Amniotic epithelial cell (primary cell): Measurements from ENCODE around the gene HYAL1.
"Not testable (repeated sequence)": the region's sequence is repeated elsewhere in the genome, so short reads cannot be mapped to it uniquely, and the experiment has no call there.

Experiments used
- DNase-seq: peaks from one replicate; pipeline ENCODE4 v3.0.0-alpha.2; 2010; ENCODE audit warnings: low read depth

HYAL1 gene

DNA sequence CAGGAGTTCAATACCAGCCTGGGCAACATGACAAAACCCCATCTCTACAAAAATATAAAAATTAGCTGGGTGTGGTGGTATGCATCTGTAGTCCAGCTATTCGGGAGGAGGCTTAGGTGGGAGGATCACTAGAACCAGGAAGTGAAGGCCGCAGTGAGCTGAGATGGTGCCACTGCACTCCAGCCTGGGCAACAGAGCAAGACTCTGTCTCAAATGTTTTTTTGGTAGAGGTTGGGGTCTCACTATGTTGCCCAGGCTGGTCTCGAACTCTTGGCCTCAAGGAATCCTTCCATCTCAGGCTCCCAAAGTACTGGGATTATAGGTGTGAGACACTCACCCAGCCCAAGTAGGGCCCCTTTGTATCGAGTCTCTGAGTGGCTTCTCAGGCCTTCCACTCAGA lies 9.3 kb downstream of the HYAL1 start:
- DNase-seq: no peak

DNA sequence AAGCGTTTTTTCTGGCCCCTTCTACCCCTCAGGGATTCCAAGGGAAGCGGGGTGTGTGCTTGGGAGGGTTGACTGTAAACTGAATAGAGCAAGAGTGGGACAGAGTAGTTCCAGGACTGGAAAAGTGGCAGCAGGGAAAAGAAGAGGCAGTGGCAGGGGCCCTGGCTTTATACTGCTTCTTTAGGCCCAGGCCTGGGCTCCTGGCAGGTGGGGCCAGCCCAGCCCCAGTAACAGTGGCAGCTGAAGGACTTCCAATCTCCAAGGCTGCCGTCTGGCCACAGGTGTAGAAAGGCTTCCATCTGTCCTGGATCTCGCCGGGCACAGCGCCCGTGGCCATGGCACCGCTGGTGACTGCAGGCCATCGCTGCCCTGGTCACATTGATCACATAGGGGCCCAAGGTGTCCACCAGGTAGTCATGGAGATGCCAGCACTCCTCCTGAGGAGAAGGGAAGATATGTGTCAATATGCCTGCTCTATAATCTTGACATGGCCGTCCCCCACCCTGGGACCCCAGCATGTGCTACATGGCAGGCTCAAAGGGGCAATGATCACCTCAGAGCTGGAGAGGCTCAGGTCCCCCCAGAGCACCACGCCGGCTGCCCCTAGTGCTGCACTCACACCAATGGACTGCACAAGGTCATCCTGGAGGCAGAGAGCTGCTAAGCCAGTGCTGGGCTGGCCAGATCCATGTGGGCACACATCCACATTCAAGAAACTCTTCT lies 10.1 kb downstream of the HYAL1 start:
- DNase-seq: no peak

DNA sequence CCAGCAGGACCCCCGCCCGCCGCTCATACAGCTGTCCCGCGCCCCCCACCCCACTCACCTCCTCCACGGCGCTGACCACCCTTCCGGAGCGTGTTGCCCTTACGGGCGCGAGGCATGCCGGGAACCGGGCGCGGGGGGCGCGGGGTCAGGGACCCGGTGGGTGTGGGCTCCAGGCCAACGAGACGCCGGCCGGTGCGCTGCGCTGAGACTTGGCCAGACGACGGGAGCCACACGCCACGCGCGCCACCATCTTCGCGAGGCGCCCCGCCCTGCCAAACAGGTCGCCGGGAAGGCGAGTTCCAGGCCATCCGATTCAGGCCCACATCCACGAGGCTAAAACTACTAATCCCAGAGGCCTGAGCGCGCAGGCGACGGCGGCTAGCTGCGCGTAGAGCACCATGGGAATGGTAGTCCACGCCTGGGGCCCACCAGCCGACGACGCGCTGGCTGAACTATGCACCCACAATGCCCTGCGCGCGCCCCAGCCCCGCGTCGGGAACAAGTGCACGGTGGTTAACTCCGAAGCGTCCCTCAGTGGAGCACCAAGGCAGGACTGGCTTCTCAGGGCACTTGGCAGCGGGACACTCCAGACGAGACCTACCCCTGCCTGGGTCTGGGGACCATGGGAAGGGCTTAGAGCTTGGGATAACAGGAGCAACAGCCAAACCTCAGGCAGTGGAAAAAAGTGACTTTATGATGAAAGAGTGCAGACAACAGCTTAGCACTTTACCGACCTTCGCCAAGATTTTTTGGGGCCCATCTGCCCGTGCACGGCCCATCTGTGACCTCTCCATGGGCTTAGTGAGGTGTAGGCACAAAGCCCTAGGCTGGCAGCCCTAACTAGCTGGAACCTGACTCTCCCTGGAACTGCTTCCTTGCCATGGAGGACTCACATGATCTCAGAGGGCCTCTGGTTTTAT lies 11.0 kb downstream of the HYAL1 start, which contains the start of gene IFRD2:
IFRD2 (minus strand) TSS at position 271 of the 920 bp plus-strand sequence; CDS start at position 116, 155 bp downstream.
- DNase-seq: peak; percentile 96

DNA sequence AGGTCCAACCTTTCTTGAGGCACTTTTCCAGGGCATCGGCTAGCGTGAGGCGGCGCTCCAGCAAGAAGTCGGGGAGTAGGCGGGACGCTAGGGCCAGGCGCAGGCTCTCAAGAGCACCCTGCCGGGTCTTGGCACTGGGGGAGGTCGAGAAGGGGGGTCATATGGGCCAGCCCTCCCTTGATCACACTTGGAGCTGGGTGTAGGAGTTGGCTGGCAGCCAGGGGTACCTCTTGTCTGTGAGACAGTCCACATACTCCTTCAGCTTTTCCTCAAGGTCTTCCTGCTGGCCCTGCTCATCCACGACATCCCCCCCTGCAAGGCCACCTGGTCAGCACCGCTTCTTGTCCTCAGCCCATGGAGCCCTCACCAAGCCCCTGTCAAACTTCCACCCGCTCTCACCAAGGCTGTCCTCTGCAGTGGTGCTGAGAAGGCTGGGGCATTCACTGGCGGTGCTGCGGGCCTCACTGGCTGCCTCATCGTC lies 13.2 kb downstream of the HYAL1 start:
- DNase-seq: no peak

DNA sequence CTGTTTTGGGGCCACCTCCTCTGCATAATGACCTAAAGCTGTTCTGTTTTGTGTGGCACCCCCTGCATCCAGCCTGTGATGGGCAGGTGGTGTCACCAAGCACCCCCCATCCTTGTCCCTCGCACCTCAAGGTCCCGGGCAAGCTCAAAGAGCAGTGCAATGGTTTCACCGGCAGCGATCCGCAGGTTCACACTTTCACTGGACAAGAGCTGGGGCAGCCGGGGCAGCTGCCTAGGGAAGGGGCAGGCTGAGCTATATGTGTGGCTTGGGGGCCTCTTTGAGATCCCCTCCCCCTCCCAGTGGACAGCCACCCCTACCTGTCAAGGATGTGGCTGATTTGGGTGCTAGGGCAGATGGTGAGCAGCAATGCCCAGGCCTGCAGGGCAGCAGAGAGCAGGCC lies 14.2 kb downstream of the HYAL1 start:
- no peak for DNase-seq

DNA sequence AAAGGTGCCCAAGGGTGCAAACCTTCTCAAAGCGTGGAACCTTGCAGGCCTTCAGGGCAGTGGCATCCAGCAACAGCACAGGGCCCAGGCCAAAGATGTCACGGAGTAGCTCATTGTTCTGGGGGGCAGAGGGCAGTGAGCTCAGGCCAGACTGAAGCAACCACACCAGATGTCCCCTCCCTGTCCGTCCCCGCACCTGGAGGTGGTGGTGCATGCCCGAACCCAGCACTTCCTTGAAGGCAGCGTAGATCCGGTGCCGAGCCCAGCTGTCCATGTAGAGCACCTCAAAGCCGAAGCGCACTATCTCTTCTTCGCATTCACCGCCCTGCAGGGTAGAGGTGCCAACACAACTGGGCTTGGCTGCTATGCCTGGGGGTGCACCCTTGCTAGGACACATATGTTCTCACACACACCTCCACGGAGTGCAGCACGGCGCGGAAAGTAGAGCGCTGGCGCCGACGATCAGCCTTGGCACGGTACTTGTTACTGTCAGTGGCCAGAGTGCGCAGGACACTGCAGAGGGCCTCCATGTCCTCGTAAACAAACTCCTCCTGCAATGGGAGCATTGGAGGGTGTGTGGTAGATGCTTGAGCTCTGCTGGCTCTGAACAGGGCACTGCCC lies 14.9 kb downstream of the HYAL1 start:
- DNase-seq: no peak

DNA sequence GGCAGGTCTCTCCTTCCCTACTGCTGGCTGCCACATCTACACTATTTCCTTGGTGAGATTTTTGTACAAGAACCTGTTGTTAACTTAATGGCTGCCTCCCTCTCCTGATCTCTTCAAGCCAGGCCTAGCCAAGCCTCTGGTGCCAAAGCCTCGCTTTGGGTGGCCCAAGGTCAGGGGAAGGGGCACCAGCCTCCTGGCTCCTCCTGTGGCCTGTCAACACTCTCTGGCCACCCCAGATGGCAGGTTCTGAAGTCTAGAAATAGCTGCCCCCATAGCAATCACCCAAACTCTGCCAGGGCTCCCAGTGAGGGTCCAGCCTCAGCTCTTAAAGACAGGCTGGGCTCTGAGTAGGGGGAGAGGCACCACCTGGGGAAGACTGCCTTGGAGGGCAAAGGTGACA lies 16.1 kb downstream of the HYAL1 start:
- DNase-seq: no peak

DNA sequence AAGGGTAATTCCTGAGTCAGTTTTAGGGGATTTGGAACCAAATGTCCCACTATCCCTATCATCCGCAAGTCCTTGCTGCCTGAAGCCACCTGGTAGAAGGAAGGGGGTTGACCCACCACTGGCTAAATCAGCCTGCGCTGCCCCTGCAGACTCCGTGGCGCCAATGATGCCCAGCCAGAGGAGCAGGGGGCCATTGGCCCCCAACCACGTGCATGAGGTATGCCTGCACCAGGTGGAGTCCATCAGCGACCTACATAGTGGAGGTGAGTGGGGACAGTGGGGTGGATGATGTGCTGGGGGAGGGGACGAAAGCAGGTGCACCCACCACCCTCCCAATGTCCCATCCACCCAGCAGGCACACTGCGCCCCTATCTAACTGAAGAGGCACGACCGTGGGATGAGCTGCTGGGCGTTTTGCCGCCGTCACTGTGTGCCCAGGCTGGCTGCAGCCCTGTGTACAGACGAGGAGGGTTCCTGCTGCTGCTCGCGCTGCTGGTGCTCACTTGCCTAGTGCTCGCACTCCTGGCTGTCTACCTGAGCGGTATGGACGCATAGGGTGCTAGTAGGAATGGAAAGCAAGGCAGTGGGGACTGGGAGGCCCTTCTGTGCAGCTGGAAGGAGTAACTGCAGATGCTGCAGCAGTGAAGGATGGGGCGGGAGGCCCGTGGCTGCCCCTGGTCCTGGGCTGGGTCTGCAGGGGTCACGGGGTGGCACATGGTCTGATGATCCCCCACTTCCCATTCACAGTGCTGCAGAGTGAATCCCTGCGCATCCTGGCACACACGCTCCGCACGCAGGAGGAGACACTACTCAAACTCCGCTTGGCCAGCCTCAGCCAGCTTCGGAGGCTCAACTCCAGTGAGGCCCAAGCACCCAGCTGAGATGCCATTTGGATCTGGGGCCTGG lies 16.8 kb downstream of the HYAL1 start:
- DNase-seq: no peak

DNA sequence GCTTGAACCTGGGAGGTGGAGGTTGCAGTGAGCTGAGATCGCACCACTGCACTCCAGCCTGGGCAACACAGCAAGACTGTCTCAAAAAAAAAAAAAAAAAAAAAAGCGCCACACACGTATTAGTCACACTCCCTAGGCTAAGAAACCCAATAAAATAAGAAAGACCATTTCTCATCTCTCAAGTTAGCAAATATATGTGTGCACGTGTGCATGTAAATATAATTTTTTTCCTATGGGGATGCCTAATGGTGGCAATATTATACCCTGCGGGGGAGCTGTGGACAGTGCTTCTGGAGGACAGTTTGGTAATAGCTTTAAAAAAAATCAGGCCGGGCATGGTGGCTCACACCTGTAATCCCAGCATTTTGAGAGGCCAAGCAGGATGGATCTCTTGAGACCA lies 19.3 kb downstream of the HYAL1 start:
- not testable (repeated sequence) for DNase-seq

DNA sequence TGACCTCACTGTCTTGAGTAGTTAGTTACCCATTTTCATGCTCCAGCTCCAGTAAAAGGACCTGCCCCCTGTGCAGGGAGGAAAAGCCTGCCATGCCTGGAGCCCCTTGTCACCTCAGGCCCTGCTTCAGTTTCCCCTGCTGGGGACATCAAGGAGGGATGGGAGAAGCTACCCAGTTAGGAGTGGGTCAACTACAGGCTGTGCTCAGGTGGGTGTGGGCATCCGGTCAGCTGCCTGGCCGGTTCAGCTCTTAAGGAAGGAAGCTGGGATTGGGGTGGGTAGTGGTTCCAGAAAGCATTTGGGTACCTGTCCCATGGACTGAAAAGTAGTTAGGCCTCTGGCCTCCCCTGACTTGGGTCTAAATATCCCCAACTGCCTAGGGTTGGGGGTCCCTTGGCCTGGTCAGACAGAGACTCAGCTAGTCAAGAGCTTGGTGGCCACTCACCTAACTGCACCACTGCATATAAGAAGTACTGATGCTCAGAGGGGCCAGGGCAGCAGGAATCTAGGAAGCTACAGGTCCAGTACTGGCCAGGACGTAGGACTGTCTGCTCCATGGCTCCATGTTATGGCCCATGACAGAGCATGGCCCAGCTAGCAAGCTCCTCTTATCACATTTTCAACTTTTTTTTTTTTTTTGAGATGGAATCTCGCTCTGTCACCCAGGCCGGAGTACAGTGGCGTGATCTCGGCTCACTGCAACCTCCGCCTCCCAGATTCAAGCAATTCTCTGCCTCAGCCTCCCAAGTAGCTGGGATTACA lies 23.9 kb downstream of the HYAL1 start:
- DNase-seq: no peak

DNA sequence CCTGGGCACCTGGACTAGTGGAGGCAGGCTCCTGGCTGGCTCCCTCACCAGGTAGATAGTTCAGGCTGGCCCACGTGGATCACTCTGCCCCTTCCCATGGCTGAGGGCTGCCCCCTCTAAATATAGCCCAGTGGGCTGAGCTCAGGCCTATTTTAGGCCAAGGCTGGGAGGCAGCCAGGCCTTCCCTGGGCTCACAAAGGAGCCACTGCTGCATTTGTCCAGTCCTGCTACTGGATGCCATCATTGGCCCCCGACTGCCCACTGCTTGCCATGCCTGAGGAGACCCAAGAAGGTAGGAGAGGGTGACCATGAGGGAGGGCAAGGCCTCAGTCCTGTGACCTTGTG lies 24.5 kb downstream of the HYAL1 start, which contains the start of gene LSMEM2:
LSMEM2 (plus strand) TSS at position 208 of the 345 bp plus-strand sequence; CDS start at position 235, 27 bp downstream.
- no peak for DNase-seq

DNA sequence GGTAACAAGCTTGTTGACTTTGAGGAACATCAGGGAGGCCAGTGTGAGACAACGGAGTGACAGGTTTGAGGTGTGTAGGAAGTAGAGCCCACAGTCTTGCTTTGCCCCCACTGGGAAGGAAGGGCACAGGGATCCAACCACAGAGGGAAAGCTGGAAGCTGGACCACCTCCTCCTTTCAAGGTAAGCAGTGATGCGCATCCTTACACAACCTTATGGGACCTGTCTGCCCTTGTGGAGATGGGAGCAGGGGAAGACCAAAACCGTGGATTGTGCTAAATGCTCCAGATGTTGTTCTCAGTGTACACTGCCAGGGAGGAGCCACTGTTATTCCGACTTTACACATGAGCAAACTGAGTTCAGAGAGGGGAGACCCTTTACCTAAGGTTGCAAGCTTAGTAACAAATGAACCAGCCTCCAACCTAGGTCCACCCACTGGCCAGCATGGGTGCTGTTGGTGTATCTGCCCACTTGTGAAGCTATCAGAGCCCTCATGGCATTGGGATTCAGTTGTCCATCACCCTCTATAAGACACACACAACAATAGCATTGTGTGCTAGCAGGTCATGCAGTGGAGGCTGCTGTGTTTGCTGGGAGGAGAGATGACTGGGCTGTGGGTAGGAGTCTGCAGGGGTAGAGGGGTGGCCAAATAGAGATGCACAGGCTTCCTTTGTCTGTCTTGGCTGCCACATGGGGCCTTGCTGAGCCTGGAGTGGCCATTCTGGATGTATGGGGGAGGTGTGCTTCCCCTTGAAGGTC lies 25.1 kb downstream of the HYAL1 start:
- DNase-seq: no peak

DNA sequence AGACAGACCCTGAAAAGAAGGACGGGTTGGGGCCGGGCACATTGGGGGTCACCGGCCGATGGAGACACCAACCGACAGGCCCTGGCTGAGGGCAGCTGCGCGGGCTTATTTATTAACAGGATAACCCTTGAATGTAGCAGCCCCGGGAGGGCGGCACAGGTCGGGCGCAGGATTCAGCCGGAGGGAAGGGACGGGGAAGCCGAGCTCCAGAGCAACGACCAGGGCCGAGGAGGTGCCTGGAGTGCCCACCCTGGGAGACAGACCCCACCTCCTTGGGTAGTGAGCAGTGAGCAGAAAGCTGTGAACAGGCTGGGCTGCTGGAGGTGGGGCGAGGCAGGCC lies 26.6 kb downstream of the HYAL1 start:
- no peak for DNase-seq

DNA sequence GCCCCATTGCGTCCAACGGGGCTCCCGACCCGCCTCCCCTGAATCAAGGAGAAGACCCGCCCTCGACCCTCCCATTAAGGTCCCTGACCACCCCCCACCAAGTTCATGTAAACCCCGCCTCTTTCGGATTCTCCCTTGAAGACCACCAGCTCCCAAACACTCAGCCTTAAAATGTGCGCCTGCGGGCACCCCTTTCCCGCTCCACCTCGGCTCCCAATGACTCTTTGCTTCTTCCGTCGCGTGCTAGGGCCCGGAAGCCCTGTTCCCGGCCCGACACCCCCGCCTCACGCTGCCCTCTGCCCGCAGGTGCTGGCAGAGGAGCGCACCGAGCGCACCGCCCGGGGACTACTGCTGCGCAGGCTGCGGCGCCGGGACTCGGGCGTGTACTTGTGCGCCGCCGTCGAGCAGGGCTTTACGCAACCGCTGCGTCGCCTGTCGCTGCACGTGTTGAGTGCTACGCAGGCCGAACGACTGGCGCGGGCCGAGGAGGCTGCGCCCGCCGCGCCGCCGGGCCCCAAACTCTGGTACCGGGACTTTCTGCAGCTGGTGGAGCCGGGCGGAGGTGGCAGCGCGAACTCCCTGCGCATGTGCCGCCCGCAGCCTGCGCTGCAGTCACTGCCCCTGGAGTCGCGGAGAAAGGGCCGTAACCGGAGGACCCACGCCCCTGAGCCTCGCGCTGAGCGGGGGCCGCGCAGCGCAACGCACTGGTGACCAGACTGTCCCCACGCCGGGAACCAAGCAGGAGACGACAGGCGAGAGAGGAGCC lies 27.2 kb downstream of the HYAL1 start:
- DNase-seq: no peak

DNA sequence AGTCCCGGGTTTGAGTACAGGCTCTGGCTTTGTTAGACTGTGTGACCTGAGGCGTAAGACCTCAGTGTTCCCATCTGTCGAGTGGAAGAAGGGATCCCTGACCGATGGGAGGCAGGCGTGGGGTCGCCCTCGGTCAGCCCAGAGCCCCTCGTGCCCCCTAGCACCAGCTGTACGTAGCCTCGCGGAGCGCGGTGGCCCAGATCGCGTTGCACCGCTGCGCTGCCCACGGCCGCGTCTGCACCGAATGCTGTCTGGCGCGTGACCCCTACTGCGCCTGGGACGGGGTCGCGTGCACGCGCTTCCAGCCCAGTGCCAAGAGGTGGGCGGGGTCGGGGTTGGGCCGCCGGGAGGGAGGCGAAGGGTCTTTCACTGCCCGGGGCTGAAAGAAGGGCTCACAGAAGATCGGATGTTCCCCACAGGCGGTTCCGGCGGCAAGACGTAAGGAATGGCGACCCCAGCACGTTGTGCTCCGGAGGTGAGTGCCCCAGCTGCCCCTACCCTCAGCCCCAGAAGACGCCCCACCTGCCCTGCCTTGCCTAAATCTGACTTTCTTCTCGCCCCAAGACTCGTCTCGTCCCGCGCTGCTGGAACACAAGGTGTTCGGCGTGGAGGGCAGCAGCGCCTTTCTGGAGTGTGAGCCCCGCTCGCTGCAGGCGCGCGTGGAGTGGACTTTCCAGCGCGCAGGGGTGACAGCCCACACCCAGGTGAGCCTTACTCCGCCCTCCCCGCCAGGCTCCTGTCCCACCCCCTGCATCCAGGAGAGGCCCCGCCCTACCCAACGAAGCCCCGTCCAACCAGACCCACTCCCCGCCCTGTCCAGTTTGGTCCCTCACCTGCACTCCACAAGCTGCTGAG lies 28.0 kb downstream of the HYAL1 start:
- no peak for DNase-seq

DNA sequence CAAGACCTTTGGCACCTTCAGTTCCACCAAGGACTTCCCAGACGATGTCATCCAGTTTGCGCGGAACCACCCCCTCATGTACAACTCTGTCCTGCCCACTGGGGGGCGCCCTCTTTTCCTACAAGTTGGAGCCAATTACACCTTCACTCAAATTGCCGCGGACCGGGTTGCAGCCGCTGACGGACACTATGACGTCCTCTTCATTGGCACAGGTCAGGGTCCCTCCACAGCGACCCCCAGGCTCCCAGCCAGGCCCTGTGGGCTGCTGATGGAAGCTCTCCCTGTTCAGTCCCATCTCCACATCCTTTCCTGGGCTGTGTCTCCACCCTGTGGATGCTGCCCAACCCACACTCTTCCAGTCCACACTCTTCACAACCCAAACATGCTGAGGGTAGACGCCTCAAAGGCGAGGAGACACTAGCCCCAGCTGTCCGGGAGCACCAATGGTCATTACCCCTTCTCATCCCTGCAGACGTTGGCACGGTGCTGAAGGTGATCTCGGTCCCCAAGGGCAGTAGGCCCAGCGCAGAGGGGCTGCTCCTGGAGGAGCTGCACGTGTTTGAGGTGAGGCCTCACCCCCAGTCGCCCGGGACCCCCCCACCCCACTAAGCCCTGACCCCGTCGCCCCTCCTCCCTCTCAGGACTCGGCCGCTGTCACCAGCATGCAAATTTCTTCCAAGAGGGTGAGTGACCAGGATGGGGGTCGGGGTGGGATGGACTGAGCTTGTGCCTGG lies 28.8 kb downstream of the HYAL1 start:
- DNase-seq: peak; percentile 45

DNA sequence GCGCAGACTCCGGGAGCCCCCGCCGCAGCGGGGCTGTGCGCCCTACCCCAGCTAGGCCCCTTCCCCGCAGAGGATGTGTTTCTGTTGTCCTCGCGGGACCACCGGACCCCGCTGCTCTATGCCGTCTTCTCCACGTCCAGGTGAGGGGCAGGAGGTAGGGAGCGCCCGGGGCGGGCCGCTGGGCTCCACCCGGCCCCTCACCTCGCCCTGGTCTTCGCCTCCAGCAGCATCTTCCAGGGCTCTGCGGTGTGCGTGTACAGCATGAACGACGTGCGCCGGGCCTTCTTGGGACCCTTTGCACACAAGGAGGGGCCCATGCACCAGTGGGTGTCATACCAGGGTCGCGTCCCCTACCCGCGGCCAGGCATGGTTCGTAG lies 29.7 kb downstream of the HYAL1 start:
- no peak for DNase-seq
